ENCODE measurements around the gene CCL23. TPM values are rescaled to one million over a fixed set of nuclear protein-coding genes. Genes with fewer than 3 reads are reported as not detected.
A peak's percentile ranks its signal among the peaks of the same experiment; 100 is the strongest.
"Not testable (repeated sequence)": the region's sequence is repeated elsewhere in the genome, so short reads cannot be mapped to it uniquely, and the experiment has no call there.

The CCL23 gene
- total RNA-seq, 2 experiments from 2014 or later: not detected

DNA sequence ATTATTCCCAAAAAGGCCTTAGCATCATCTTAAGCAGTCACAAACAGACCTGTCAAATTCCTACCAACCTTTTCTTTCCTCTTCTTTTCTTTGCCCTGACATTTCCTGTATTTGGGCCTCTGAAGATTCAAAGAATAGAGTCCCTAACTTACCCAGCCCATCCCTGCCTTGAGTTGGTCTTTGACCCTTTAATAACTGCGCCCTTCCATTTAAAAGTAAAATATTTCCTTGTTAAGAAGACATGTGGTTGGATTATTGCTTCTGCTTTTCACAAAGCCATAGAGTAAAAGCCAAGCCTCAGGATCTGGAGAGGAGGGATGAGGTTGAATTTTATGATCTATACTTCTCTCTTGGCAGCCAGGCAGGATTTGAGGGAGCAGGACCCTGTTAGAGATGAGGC, 13.2 kb upstream of the CCL23 start:
- no peak overlapping the region for H3K27ac Mint-ChIP-seq
- H3K4me3 Mint-ChIP-seq: no peak overlapping the region
- H3K36me3 Mint-ChIP-seq: no peaks in the 10 kb centered on the region
- H3K27me3 Mint-ChIP-seq: peaks cover 20% of the 10 kb centered on the region
- ChIA-PET POLR2A (no interaction called here), CTCF (no interaction called here)
- intact Hi-C loops (cut with micrococcal nuclease): no loop called here
- no peaks in the 10 kb centered on the region for H3K4me1 Mint-ChIP-seq (ENCODE audit: low read depth)
- no peak for DNase-seq
- no peaks in the 10 kb centered on the region for H3K9me3 Mint-ChIP-seq

DNA sequence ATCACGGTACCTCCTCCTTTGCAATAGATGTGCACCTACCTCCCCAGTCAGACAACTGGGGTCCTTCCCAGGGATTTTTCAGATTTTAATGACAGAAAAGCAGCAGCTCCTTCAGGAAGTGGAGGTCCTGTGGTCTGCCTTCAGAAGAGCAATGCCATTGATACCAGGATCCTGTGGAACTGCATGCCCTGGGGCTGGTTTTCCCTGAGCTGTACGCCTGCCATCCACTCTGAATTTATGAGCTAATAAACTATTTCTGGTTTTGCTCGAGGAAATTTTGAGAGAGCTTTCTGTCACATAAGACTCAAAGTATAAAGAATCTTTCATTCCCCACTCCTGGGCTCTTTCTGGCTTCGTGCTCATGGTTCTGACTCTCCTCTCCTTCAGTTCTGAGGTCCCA, 10.0 kb upstream of the CCL23 start:
- DNase-seq: no peak
- Mint-ChIP-seq H3K36me3 (no peaks in the 10 kb centered on the region), H3K27me3 (peaks cover 29% of the 10 kb centered on the region), H3K4me1 (ENCODE audit: low read depth) (no peaks in the 10 kb centered on the region), H3K9me3 (no peaks in the 10 kb centered on the region), H3K4me3 (no peak overlapping the region), H3K27ac (no peak overlapping the region)
- CTCF ChIA-PET: interaction anchor here (0.9 kb wide), 1 partner anchor 124 kb away, joined by 3 read pairs; no protein-coding TSS in a partner anchor
- intact Hi-C loops (cut with micrococcal nuclease): no loop called here
- POLR2A ChIA-PET: no interaction called here

DNA sequence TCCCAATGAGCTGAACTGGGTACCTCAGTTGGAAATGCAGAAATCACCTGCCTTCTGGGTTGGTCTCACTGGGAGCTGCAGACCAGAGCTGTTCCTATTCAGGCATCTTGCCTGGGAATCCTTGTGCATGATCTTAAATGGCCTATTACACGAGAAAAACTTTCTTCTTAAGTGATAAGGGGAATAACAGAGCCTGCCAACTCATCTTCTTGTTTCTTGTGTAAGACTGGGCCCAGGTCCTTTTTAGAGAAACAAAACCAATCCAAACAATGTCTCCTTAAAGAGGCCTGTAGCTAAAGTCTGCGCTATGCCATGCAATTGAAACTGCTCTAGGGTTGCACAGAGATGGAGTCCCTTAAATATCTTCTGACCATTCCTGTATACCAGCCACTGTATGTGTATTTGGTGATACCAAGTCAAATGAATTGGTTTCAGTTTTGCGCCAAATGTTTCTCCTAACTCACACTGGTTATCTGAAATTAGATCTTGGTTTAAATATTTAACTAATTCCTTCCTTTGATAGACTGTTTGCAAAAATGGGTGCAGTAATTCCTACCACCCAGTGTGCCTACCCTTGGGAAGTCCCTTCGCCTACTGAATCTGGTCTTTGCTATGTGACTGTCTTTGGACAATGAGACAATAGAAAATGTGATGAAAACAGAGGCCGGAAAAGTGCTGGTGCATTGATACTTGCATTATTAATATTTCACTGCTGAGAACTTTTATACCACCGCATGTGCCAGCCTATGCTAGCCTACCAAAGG, 6.5 kb upstream of the CCL23 start:
- H3K9me3 Mint-ChIP-seq: no peaks in the 10 kb centered on the region
- no peak for DNase-seq
- POLR2A ChIA-PET: no interaction called here
- no peak overlapping the region for H3K27ac Mint-ChIP-seq
- peaks cover 47% of the 10 kb centered on the region for H3K27me3 Mint-ChIP-seq
- no peaks in the 10 kb centered on the region for H3K36me3 Mint-ChIP-seq
- CTCF ChIA-PET: interaction anchor here (1.0 kb wide), 1 partner anchor 48 kb away, joined by 3 read pairs; no protein-coding TSS in a partner anchor
- intact Hi-C loops (cut with micrococcal nuclease): no loop called here
- H3K4me1 Mint-ChIP-seq (ENCODE audit: low read depth): no peaks in the 10 kb centered on the region
- H3K4me3 Mint-ChIP-seq: no peak overlapping the region

DNA sequence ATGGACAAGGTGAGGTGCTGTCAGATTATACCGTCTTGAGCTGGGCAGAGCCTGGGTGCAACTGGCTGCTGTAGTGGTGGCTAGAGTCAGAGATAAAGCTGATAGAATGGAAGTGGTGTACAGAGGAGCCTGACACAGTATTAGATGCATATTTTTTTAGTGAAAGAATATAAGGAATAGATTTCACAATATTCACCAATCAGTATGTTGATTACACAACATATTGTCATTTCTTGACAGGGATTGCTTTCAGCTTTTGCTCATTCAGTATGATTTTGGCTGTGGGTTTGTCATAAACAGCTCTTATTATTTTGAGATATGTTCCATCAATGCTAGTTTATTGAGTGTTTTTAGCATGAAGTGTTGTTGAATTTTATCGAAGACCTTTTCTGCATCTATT, 1.7 kb upstream of the CCL23 start:
- Mint-ChIP-seq H3K4me1 (ENCODE audit: low read depth) (no peaks in the 10 kb centered on the region), H3K27ac (no peak overlapping the region), H3K27me3 (peaks cover 41% of the 10 kb centered on the region), H3K9me3 (no peaks in the 10 kb centered on the region), H3K4me3 (no peak overlapping the region), H3K36me3 (no peaks in the 10 kb centered on the region)
- ChIA-PET POLR2A (no interaction called here), CTCF (no interaction called here)
- intact Hi-C loops (cut with micrococcal nuclease): no loop called here
- no peak for DNase-seq

DNA sequence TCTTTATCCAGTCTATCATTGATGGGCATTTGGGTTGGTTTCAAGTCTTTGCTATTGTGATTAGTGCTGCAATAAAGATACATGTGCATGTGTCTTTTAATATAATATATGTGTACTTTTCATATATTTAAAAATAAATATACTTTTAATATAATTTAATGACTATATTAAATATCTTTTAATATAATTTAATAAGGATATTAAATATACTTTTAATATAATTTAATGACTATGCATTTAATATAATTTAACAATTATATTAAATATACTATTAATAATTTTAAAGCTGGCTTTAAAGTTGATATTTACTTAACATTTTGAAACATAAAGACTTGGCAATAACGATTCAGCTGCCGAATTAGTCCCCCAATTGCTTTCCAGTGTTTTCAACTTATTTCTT, 1.2 kb downstream of the CCL23 start:
- Mint-ChIP-seq H3K27me3 (peaks cover 23% of the 10 kb centered on the region), H3K4me1 (ENCODE audit: low read depth) (no peaks in the 10 kb centered on the region), H3K9me3 (no peaks in the 10 kb centered on the region), H3K27ac (no peak overlapping the region), H3K4me3 (no peak overlapping the region), H3K36me3 (no peaks in the 10 kb centered on the region)
- intact Hi-C loops (cut with micrococcal nuclease): no loop called here
- ChIA-PET POLR2A (no interaction called here), CTCF (no interaction called here)
- DNase-seq: no peak

DNA sequence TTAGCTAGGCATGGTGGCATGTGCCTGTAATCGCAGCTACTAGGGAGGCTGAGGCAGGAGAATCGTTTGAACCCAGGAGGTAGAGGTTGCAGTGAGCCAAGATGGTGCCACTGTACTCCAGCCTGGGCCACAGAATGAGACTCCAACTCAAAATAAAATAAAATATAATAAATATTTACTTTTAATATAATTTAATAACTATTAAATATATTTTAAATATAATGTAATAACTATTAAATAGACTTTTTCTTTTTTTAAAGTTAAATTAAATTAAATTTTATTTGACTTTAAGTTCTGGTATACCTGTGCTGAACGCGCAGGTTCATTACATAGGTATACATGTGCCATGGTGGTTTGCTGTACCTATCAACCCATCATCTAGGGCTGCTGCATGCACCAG, 1.9 kb downstream of the CCL23 start:
- peaks cover 22% of the 10 kb centered on the region for H3K27me3 Mint-ChIP-seq
- H3K9me3 Mint-ChIP-seq; POLR2A ChIA-PET; intact Hi-C loops (cut with micrococcal nuclease); H3K27ac Mint-ChIP-seq; H3K36me3 Mint-ChIP-seq; DNase-seq; H3K4me1 Mint-ChIP-seq (ENCODE audit: low read depth); H3K4me3 Mint-ChIP-seq: not testable (repeated sequence)
- CTCF ChIA-PET: interaction anchor here (0.6 to 1.0 kb wide), 2 partner anchors 41 to 47 kb away, joined by 3 read pairs; no protein-coding TSS in a partner anchor

DNA sequence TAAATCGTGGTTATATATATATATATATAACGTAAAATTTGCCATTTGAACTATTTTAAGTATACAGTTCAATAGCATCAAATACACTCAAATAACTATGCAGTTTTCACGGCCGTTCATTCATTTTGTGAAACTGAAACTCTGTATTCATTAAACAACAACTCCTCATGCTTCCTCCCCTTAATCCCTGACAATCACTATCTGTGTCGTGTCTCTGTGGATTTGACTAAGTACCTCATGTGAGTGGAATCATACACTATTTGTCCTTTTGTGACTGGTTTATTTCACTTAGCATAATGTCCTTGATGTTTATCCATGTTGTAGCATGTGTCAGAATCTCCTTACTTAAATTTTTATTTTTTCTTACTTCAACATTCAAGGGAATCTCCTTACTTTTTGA, 2.8 kb downstream of the CCL23 start:
- no peak for DNase-seq
- POLR2A ChIA-PET: no interaction called here
- Mint-ChIP-seq H3K36me3 (no peaks in the 10 kb centered on the region), H3K4me3 (no peak overlapping the region), H3K9me3 (no peaks in the 10 kb centered on the region), H3K27me3 (peaks cover 16% of the 10 kb centered on the region), H3K4me1 (ENCODE audit: low read depth) (no peaks in the 10 kb centered on the region), H3K27ac (no peak overlapping the region)
- CTCF ChIA-PET: no interaction called here
- intact Hi-C loops (cut with micrococcal nuclease): no loop called here

DNA sequence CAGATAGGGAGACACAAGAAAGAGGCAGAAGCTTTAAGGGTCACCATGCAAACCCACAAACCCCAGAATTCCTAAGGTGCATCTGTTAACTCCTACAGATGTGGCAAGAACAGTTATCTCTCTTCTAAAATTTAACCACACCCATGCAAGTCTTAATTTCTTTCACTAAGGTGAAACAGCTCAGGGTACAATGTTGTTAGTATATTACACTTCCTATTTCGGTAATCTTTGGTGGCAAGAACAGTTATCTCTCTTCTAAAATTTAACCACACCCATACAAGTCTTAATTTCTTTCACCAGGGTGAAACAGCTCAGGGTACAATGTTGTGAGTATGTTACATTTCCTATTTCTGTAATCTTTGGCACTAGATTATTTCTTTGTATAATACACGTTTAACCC, 6.6 kb downstream of the CCL23 start:
- H3K27me3 Mint-ChIP-seq: peaks cover 7% of the 10 kb centered on the region
- no peak overlapping the region for H3K4me3 Mint-ChIP-seq
- ChIA-PET POLR2A (no interaction called here), CTCF (interaction anchor here (1.0 to 2.7 kb wide), 2 partner anchors 35 to 138 kb away, joined by 4 to 10 read pairs; no protein-coding TSS in a partner anchor)
- intact Hi-C loops (cut with micrococcal nuclease): no loop called here
- no peaks in the 10 kb centered on the region for H3K4me1 Mint-ChIP-seq (ENCODE audit: low read depth)
- H3K36me3 Mint-ChIP-seq: no peaks in the 10 kb centered on the region
- DNase-seq: no peak
- no peaks in the 10 kb centered on the region for H3K9me3 Mint-ChIP-seq
- no peak overlapping the region for H3K27ac Mint-ChIP-seq

DNA sequence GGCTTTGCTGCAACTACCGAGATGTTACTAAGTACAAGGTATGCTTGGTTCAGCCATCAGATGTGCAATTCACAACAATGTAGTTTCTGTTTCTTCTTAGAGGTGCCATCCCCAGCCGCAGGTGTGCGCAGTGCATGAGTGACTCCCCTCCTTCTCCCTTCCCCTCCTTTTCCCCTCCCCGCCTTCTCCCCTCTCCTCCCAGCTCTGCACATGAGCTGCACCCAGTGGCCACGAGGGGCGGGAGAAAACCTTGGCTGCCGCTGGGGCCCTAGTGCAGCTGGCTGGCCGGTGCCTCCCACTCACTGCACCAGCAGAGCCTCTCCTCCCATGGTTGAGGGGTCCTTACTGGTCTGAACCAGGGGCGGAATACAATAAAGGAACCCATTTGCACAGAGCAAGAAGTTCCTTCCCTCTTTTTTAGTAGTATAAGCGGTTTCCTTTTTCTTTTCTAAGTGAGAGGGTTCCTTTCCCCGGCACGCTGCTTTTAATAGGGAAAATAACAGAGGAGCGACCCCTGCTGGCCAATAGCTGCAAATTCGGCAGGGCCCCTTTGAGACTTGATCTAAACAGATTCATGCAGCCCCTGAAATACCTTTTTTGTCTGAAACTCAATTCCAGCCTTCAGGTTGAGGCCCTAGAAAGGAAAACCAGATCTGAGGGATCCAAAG, 8.6 kb downstream of the CCL23 start:
- peaks cover 6% of the 10 kb centered on the region for H3K27me3 Mint-ChIP-seq
- peaks cover 6% of the 10 kb centered on the region for H3K4me1 Mint-ChIP-seq (ENCODE audit: low read depth)
- no peak overlapping the region for H3K4me3 Mint-ChIP-seq
- CTCF ChIA-PET: interaction anchor here (1.6 to 2.7 kb wide), 2 partner anchors 40 to 140 kb away, joined by 6 to 10 read pairs; no protein-coding TSS in a partner anchor
- H3K27ac Mint-ChIP-seq: no peak overlapping the region
- intact Hi-C loops (cut with micrococcal nuclease): no loop called here
- DNase-seq: peak; percentile 31
- H3K36me3 Mint-ChIP-seq: no peaks in the 10 kb centered on the region
- POLR2A ChIA-PET: no interaction called here
- H3K9me3 Mint-ChIP-seq: no peaks in the 10 kb centered on the region

DNA sequence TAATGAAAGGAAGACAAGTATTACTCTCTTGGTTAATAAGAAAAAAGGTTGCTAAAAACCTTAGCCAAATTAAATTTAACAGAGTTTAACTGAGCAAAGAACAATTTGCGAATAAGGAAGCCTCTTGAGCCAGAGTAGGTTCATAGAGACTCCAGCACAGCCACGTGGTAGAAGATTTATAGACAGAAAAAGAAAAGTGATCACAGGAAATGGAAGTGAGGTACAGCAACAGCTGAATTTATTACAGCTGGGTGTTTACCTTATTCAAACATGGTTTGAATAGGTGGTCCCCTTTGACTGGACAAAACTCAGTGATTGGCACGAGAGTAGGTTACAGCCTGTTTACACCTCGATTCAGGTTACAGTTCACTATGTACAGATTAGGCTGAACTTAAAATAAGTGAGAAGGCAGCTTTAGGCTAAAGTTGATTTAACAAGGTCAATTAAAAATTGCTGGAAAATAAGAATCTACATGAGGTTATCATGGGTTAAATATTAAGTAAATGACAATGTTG, 13.1 kb downstream of the CCL23 start:
- CTCF ChIA-PET: interaction anchor here (0.6 to 1.4 kb wide), 2 partner anchors 28 to 241 kb away, joined by 3 to 6 read pairs; no protein-coding TSS in a partner anchor
- POLR2A ChIA-PET: no interaction called here
- Mint-ChIP-seq H3K27ac (no peak overlapping the region), H3K9me3 (no peaks in the 10 kb centered on the region), H3K4me1 (ENCODE audit: low read depth) (peaks cover 6% of the 10 kb centered on the region), H3K27me3 (peaks cover 15% of the 10 kb centered on the region), H3K36me3 (no peaks in the 10 kb centered on the region), H3K4me3 (no peak overlapping the region)
- intact Hi-C loops (cut with micrococcal nuclease): no loop called here
- DNase-seq: no peak

DNA sequence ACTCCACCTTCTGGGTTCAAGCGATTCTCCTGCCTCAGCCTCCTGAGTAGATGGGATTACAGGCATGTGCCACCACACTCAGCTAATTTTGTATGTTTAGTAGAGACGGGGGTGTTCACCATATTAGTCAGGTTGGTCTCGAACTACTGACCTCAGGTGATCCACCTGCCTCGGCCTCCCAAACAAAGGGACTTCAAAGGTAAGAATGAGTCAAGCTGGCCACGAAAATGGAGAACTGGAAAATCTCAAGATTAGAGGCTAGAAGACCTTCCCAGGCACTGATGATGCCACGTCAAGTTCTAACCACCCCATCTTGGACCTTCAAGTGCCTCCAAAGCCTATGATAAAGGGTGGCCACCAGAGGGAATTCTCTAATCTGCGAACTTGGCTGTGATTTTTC, 15.1 kb downstream of the CCL23 start:
- H3K36me3 Mint-ChIP-seq: no peaks in the 10 kb centered on the region
- no peak overlapping the region for H3K4me3 Mint-ChIP-seq
- peaks cover 6% of the 10 kb centered on the region for H3K4me1 Mint-ChIP-seq (ENCODE audit: low read depth)
- peaks cover 15% of the 10 kb centered on the region for H3K27me3 Mint-ChIP-seq
- H3K9me3 Mint-ChIP-seq: no peaks in the 10 kb centered on the region
- POLR2A ChIA-PET: no interaction called here
- CTCF ChIA-PET: interaction anchor here (0.7 kb wide), 1 partner anchor 8 kb away, joined by 3 read pairs; no protein-coding TSS in a partner anchor
- DNase-seq: no peak
- no peak overlapping the region for H3K27ac Mint-ChIP-seq
- intact Hi-C loops (cut with micrococcal nuclease): no loop called here

DNA sequence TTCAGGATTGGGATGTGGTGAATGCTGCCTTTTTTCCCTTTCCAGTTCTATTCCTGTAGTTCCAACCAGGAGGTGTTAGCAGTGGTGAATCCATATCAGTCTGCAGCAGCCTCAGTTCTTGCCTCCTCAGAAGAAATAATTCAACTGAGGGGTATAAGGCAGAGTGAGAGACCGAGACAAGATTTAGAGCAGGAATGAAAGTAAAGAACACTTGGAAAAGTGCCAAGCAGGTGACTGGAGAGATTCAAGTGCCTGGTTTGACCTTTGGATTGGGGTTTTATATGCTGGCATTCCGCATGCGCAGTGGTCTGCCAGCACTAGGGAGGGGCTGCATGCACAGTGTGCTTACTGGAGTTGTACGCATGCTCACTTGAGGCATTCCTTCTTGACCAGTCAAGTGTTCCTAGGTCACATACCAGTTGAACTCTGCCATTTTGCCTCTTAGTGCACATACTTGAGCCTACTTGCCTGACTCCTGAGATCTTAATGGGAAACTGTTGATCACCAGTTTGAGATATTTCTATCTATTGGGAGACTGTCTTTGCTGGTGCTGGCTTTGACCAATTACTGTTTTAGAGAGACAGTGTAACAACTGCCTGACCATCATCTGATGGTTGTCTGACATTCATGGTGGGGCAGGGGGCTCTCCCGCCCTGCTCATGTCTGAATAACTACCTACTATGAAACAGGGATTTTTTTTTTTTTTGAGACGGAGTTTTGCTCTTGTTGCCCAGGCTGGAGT, 15.7 kb downstream of the CCL23 start:
- intact Hi-C loops (cut with micrococcal nuclease): no loop called here
- CTCF ChIA-PET: interaction anchor here (0.7 kb wide), 1 partner anchor 7 kb away, joined by 3 read pairs; no protein-coding TSS in a partner anchor
- Mint-ChIP-seq H3K27ac (no peak overlapping the region), H3K4me3 (no peak overlapping the region), H3K27me3 (peaks cover 15% of the 10 kb centered on the region), H3K36me3 (no peaks in the 10 kb centered on the region), H3K9me3 (no peaks in the 10 kb centered on the region), H3K4me1 (ENCODE audit: low read depth) (peaks cover 6% of the 10 kb centered on the region)
- no peak for DNase-seq
- POLR2A ChIA-PET: no interaction called here
